ENCODE results near the gene HIVEP3.

GRCh38 chr1:41738006-41738405 lies 180.7 kb downstream of the HIVEP3 start:
- TF ChIP-seq POLR2A (IDR thresholded peaks at IDR 0.05; ENCODE audit: low read depth, low read length) (no peak), POLR2AphosphoS5 (IDR thresholded peaks at IDR 0.05; ENCODE audit: low read depth, low read length) (no peak), TAF1 (IDR thresholded peaks at IDR 0.05; ENCODE audit: low read depth, low read length) (no peak), SPI1 (IDR thresholded peaks at IDR 0.05; ENCODE audit: low read depth, low read length) (no peak), POU2F2 (IDR thresholded peaks at IDR 0.05; ENCODE audit: low read depth, low read length) (no peak), PAX5 (IDR thresholded peaks at IDR 0.05; ENCODE audit: insufficient read depth, low read length, severe bottlenecking) (no peak)

All from GM12891 (cell line).